ENCODE results near the gene SCGB1A1.

SCGB1A1 gene

GRCh38 chr11:62398011-62398994, 20.5 kb upstream of the SCGB1A1 start:
- DNase-seq: no peak

- peak; percentile 41 for DNase-seq
These were observed 19.5 kb upstream of the SCGB1A1 start for GRCh38 chr11:62399172-62399877.

GRCh38 chr11:62399878-62400266, 19.0 kb upstream of the SCGB1A1 start:
- no peak for DNase-seq

GRCh38 chr11:62400281-62400680, 18.6 kb upstream of the SCGB1A1 start:
- no peak for DNase-seq

- DNase-seq: no peak
These were observed 18.1 kb upstream of the SCGB1A1 start for GRCh38 chr11:62400760-62401159.

GRCh38 chr11:62401356-62401755, 17.5 kb upstream of the SCGB1A1 start:
- DNase-seq: no peak

- DNase-seq: no peak
These were observed 17.0 kb upstream of the SCGB1A1 start for GRCh38 chr11:62401811-62402210.

- DNase-seq: peak; percentile 79
These were observed 16.4 kb upstream of the SCGB1A1 start for GRCh38 chr11:62402226-62402959.

- DNase-seq: no peak
These were observed 15.7 kb upstream of the SCGB1A1 start for GRCh38 chr11:62402960-62403730.

- DNase-seq: no peak
These were observed 14.4 kb upstream of the SCGB1A1 start for GRCh38 chr11:62404435-62404834.

GRCh38 chr11:62404901-62405300, 13.9 kb upstream of the SCGB1A1 start:
- no peak for DNase-seq

GRCh38 chr11:62406034-62406433, 12.8 kb upstream of the SCGB1A1 start:
- DNase-seq: no peak

GRCh38 chr11:62409831-62410230, 9.0 kb upstream of the SCGB1A1 start:
- no peak for DNase-seq

GRCh38 chr11:62410972-62411371, 7.9 kb upstream of the SCGB1A1 start:
- no peak for DNase-seq

GRCh38 chr11:62411524-62411923, 7.3 kb upstream of the SCGB1A1 start:
- no peak for DNase-seq

- DNase-seq: no peak
These were observed 5.7 kb upstream of the SCGB1A1 start for GRCh38 chr11:62413060-62413696.

- no peak for DNase-seq
These were observed 2.2 kb upstream of the SCGB1A1 start for GRCh38 chr11:62416596-62416995.

- DNase-seq: no peak
These were observed 697 bp upstream of the SCGB1A1 start for GRCh38 chr11:62418136-62418535.

- no peak for DNase-seq
These were observed 589 bp downstream of the SCGB1A1 start for GRCh38 chr11:62419314-62419929.

- DNase-seq: no peak
These were observed 1.1 kb downstream of the SCGB1A1 start for GRCh38 chr11:62419943-62420342.

- no peak for DNase-seq
These were observed 2.0 kb downstream of the SCGB1A1 start for GRCh38 chr11:62420882-62421281.

Data from CD4-positive, alpha-beta T cell treated with Interleukin-6 for 4 hours (primary cell).